ENCODE results near the gene GYS1.
A peak's percentile ranks its signal among the peaks of the same experiment; 100 is the strongest.

Gene GYS1

DNA sequence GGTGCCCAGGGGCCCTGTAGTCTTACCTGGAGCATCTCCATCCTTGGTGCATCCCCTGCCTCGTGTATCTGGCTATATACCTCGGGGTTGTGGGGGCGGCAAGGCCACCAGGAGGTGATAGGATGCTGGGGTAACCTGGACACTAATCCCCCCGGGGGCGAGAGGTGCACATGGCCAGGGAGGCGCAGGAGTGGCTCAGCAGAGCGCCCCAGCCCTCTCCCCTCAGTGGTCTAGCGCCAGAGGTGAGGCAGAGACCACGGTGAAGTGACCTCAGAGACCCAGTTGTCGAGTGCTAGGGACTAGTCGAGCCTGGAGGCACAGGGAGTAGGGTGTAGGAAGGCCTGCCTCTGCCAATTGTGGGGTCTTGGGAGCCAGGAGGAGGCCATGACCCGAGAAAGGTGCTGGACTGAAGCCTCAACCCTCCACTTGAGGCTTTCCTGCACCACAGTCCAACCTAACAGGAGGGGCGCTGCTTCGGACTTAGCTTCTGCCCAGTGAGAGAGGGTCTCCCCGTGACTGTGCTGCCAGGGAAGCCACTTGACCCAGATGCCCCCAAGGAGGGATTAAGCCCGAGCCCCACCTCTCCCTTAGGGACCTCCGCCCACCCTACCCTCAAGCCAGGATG, 24.0 kb upstream of the GYS1 start, which contains the start of gene LHB:
TSS of gene LHB (minus strand) at position 51 of the 625 bp plus-strand sequence. CDS start at position 41, 10 bp downstream.
- H3K4me3 ChIP-seq (ENCODE audit: extremely low read depth, insufficient read depth, low read length, poor library complexity, severe bottlenecking), result peak within 1 kb of the TSS; percentile 26
- H3K36me3 ChIP-seq (ENCODE audit: control insufficient read depth, insufficient read depth, low read length), result peaks cover 32% of the 10 kb centered on the region
- peaks cover 5% of the 10 kb centered on the region for H3K4me1 ChIP-seq (ENCODE audit: control insufficient read depth, insufficient read depth, low read length, poor library complexity, severe bottlenecking)
- 73 to 78% methylated on average over 12 of the region's 17 CpGs for WGBS, 2 experiments (ENCODE audit: insufficient coverage in 2 of 2)
- H3K27ac ChIP-seq (ENCODE audit: low read depth, low read length, severe bottlenecking), result no peak within 1 kb of the TSS
- no peaks in the 10 kb centered on the region for H3K9me3 ChIP-seq (ENCODE audit: control insufficient read depth, low read length)

GRCh38 chr19:49016067-49016839, 23.1 kb upstream of the GYS1 start:
- Histone ChIP-seq H3K4me3 (ENCODE audit: extremely low read depth, insufficient read depth, low read length, poor library complexity, severe bottlenecking) (no peak overlapping the region), H3K36me3 (ENCODE audit: control insufficient read depth, insufficient read depth, low read length) (peaks cover 37% of the 10 kb centered on the region)
- WGBS, 2 experiments (ENCODE audit: insufficient coverage in 2 of 2), result 95 to 98% methylated on average over 16 to 17 of the region's 29 CpGs

GRCh38 chr19:49014870-49015255, 21.8 kb upstream of the GYS1 start:
- H3K4me1 ChIP-seq (ENCODE audit: control insufficient read depth, insufficient read depth, low read length, poor library complexity, severe bottlenecking), result no peaks in the 10 kb centered on the region
- H3K9me3 ChIP-seq (ENCODE audit: control insufficient read depth, low read length), result no peaks in the 10 kb centered on the region
- peaks cover 51% of the 10 kb centered on the region for H3K36me3 ChIP-seq (ENCODE audit: control insufficient read depth, insufficient read depth, low read length)
- WGBS, 2 experiments (ENCODE audit: insufficient coverage in 2 of 2), result 92 to 95% methylated on average over 17 to 18 of the region's 18 CpGs
- H3K27ac ChIP-seq (ENCODE audit: low read depth, low read length, severe bottlenecking), result no peak overlapping the region
- no peak overlapping the region for H3K4me3 ChIP-seq (ENCODE audit: extremely low read depth, insufficient read depth, low read length, poor library complexity, severe bottlenecking)

More at GRCh38 chr19:49016067-49016839, 23.1 kb upstream of the GYS1 start:
- H3K4me1 ChIP-seq (ENCODE audit: control insufficient read depth, insufficient read depth, low read length, poor library complexity, severe bottlenecking), result peaks cover 3% of the 10 kb centered on the region
- no peak overlapping the region for H3K27ac ChIP-seq (ENCODE audit: low read depth, low read length, severe bottlenecking)
- no peaks in the 10 kb centered on the region for H3K9me3 ChIP-seq (ENCODE audit: control insufficient read depth, low read length)

GRCh38 chr19:49014123-49014869, 21.2 kb upstream of the GYS1 start:
- no peaks in the 10 kb centered on the region for H3K9me3 ChIP-seq (ENCODE audit: control insufficient read depth, low read length)
- no peak overlapping the region for H3K27ac ChIP-seq (ENCODE audit: low read depth, low read length, severe bottlenecking)
- H3K4me1 ChIP-seq (ENCODE audit: control insufficient read depth, insufficient read depth, low read length, poor library complexity, severe bottlenecking), result no peaks in the 10 kb centered on the region
- H3K36me3 ChIP-seq (ENCODE audit: control insufficient read depth, insufficient read depth, low read length), result peaks cover 55% of the 10 kb centered on the region
- WGBS, 2 experiments (ENCODE audit: insufficient coverage in 2 of 2), result 95 to 96% methylated on average over 29 to 30 of the region's 32 CpGs
- no peak overlapping the region for H3K4me3 ChIP-seq (ENCODE audit: extremely low read depth, insufficient read depth, low read length, poor library complexity, severe bottlenecking)

DNA sequence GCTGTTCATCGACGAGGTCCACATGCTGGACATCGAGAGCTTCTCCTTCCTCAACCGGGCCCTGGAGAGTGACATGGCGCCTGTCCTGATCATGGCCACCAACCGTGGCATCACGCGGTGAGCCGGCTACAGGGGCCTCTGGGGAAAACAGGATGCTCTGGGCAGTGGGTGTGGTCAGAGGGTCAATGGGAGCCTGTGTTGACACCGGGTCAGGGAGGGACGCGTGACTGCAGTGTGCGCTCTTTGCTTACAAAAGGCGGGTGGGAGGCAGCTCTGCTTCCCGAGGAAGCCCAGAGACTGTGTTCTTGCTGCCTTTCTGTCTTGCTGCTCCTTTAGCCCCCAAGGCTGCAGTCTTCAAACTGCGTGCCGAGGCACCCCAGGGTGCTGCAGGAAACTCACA, 18.1 kb upstream of the GYS1 start:
- WGBS, 2 experiments (ENCODE audit: insufficient coverage in 2 of 2), result 87 to 89% methylated on average over 12 to 17 of the region's 17 CpGs
- no peaks in the 10 kb centered on the region for H3K9me3 ChIP-seq (ENCODE audit: control insufficient read depth, low read length)
- no peak overlapping the region for H3K4me3 ChIP-seq (ENCODE audit: extremely low read depth, insufficient read depth, low read length, poor library complexity, severe bottlenecking)
- H3K36me3 ChIP-seq (ENCODE audit: control insufficient read depth, insufficient read depth, low read length), result peaks cover 69% of the 10 kb centered on the region
- no peaks in the 10 kb centered on the region for H3K4me1 ChIP-seq (ENCODE audit: control insufficient read depth, insufficient read depth, low read length, poor library complexity, severe bottlenecking)
- H3K27ac ChIP-seq (ENCODE audit: low read depth, low read length, severe bottlenecking), result no peak overlapping the region

DNA sequence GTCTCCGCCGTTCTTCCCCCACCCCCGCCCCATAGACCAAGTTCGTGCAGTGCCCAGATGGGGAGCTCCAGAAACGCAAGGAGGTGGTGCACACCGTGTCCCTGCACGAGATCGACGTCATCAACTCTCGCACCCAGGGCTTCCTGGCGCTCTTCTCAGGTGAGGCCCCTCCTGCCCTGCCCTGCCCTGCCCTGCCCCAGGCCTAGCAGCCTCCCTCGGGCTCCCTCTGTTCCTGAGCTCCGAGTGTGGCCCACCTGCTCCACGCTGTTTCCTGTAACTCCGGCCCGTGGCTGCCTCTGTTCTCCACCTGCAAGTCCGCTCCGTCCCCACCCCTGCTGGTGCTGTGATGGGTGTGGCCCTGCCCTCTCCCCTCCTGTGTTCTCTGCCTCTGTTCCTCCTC, 17.3 kb upstream of the GYS1 start:
- Histone ChIP-seq H3K27ac (ENCODE audit: low read depth, low read length, severe bottlenecking) (no peak overlapping the region), H3K4me3 (ENCODE audit: extremely low read depth, insufficient read depth, low read length, poor library complexity, severe bottlenecking) (no peak overlapping the region), H3K9me3 (ENCODE audit: control insufficient read depth, low read length) (no peaks in the 10 kb centered on the region), H3K36me3 (ENCODE audit: control insufficient read depth, insufficient read depth, low read length) (peaks cover 70% of the 10 kb centered on the region), H3K4me1 (ENCODE audit: control insufficient read depth, insufficient read depth, low read length, poor library complexity, severe bottlenecking) (no peaks in the 10 kb centered on the region)
- WGBS, 2 experiments (ENCODE audit: insufficient coverage in 2 of 2), result 91 to 95% methylated on average over 17 to 18 of the region's 18 CpGs

DNA sequence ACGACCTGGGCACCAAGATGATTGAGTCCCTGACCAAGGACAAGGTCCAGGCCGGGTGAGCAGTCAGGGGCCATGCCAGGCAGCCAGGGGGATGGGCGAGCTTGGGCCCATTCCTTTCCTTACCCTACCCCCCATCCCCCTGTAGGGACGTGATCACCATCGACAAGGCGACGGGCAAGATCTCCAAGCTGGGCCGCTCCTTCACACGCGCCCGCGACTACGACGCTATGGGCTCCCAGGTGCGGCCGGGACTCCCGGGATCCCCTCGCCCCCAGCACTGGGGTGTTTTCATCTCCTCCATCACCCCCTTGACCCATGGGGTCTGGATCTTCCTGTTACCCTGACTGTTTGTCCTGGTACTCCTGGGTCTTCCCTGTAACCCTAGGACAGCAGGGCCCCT, 16.7 kb upstream of the GYS1 start:
- Histone ChIP-seq H3K36me3 (ENCODE audit: control insufficient read depth, insufficient read depth, low read length) (peaks cover 70% of the 10 kb centered on the region), H3K9me3 (ENCODE audit: control insufficient read depth, low read length) (no peaks in the 10 kb centered on the region), H3K4me3 (ENCODE audit: extremely low read depth, insufficient read depth, low read length, poor library complexity, severe bottlenecking) (no peak overlapping the region), H3K27ac (ENCODE audit: low read depth, low read length, severe bottlenecking) (no peak overlapping the region), H3K4me1 (ENCODE audit: control insufficient read depth, insufficient read depth, low read length, poor library complexity, severe bottlenecking) (no peaks in the 10 kb centered on the region)
- 97 to 100% methylated on average over 15 to 18 of the region's 18 CpGs for WGBS, 2 experiments (ENCODE audit: insufficient coverage in 2 of 2)

- no peak overlapping the region for H3K27ac ChIP-seq (ENCODE audit: low read depth, low read length, severe bottlenecking)
- H3K9me3 ChIP-seq (ENCODE audit: control insufficient read depth, low read length), result no peaks in the 10 kb centered on the region
- H3K36me3 ChIP-seq (ENCODE audit: control insufficient read depth, insufficient read depth, low read length), result peaks cover 76% of the 10 kb centered on the region
- no peaks in the 10 kb centered on the region for H3K4me1 ChIP-seq (ENCODE audit: control insufficient read depth, insufficient read depth, low read length, poor library complexity, severe bottlenecking)
- no peak overlapping the region for H3K4me3 ChIP-seq (ENCODE audit: extremely low read depth, insufficient read depth, low read length, poor library complexity, severe bottlenecking)
- 96 to 98% methylated on average over 18 to 22 of the region's 22 CpGs for WGBS, 2 experiments (ENCODE audit: insufficient coverage in 2 of 2)
These were observed 13.8 kb upstream of the GYS1 start for GRCh38 chr19:49006905-49007304.

- no peak overlapping the region for H3K27ac ChIP-seq (ENCODE audit: low read depth, low read length, severe bottlenecking)
- peaks cover 72% of the 10 kb centered on the region for H3K36me3 ChIP-seq (ENCODE audit: control insufficient read depth, insufficient read depth, low read length)
- H3K4me3 ChIP-seq (ENCODE audit: extremely low read depth, insufficient read depth, low read length, poor library complexity, severe bottlenecking), result no peak overlapping the region
- H3K9me3 ChIP-seq (ENCODE audit: control insufficient read depth, low read length), result no peaks in the 10 kb centered on the region
- no peaks in the 10 kb centered on the region for H3K4me1 ChIP-seq (ENCODE audit: control insufficient read depth, insufficient read depth, low read length, poor library complexity, severe bottlenecking)
- 96 to 100% methylated on average over 5 to 7 of the region's 7 CpGs for WGBS, 2 experiments (ENCODE audit: insufficient coverage in 2 of 2)
These were observed 12.0 kb upstream of the GYS1 start for GRCh38 chr19:49004964-49005614.

DNA sequence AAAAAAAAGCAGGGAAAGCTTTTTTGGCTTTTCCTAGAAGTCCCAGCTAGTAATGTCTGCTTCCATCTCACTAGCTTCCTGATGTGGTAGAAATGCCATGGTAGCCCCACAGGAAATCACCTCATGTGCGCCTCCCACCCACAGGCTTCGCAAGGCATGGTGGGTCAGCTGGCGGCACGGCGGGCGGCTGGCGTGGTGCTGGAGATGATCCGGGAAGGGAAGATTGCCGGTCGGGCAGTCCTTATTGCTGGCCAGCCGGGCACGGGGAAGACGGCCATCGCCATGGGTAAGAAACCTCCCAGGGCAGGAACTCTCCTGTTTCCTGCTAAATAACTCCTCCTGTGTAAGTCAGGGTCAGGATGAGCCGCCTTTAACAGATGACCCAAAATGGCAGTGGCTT, 11.0 kb upstream of the GYS1 start:
- no peaks in the 10 kb centered on the region for H3K4me1 ChIP-seq (ENCODE audit: control insufficient read depth, insufficient read depth, low read length, poor library complexity, severe bottlenecking)
- peaks cover 74% of the 10 kb centered on the region for H3K36me3 ChIP-seq (ENCODE audit: control insufficient read depth, insufficient read depth, low read length)
- 96 to 98% methylated on average over 14 of the region's 15 CpGs for WGBS, 2 experiments (ENCODE audit: insufficient coverage in 2 of 2)
- no peak overlapping the region for H3K4me3 ChIP-seq (ENCODE audit: extremely low read depth, insufficient read depth, low read length, poor library complexity, severe bottlenecking)
- no peaks in the 10 kb centered on the region for H3K9me3 ChIP-seq (ENCODE audit: control insufficient read depth, low read length)
- H3K27ac ChIP-seq (ENCODE audit: low read depth, low read length, severe bottlenecking), result no peak overlapping the region

Measured in mesodermal cell (in vitro differentiated cells).